ENCODE measurements around the gene ZNF107.
"Not testable (repeated sequence)": the region's sequence is repeated elsewhere in the genome, so short reads cannot be mapped to it uniquely, and the experiment has no call there.

Gene ZNF107

DNA sequence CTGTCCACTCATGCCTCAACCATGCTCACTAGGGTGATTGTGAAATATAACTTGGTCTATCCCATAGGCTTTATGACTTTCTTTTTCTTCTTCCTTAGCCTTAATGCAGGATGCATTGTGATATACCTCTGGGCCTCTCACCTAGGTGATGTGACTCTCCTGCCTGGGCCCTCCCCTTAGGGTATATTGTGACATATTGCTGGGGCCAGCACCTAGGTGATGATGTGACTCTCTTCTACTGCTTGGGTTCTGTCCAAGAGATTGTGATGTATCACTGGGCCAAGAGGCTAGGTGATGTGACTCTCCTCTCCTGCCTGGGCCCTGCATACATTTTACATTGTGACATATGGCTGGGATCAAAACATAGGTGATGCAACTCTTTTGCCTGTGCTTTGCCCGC lies 14.7 kb upstream of the ZNF107 start:
- no peak for DNase-seq

DNA sequence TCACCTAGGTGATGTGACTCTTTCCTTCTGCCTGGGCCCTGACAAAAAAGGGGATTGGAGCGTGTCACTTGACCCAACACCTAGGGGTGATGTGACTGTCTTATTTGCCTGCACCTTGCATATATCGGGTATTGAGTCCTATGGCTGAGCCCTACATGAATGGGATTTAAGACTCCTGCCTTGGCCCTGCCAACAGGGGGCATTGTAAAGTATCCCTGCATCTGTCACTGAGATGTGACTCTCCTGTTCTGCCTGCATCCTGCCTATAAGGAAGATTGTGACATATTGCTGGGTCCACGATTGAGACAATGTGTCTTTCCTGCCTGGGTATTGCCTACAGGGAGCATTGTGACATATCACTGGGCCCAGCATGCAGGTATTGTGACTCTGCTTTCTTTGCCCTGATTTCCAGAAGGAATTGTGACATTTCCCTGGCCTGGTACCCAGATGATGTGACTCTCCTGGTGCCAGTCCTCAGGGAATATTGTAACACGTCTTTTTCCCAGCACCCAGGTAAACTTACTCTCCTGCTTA lies 14.2 kb upstream of the ZNF107 start:
- DNase-seq: no peak

DNA sequence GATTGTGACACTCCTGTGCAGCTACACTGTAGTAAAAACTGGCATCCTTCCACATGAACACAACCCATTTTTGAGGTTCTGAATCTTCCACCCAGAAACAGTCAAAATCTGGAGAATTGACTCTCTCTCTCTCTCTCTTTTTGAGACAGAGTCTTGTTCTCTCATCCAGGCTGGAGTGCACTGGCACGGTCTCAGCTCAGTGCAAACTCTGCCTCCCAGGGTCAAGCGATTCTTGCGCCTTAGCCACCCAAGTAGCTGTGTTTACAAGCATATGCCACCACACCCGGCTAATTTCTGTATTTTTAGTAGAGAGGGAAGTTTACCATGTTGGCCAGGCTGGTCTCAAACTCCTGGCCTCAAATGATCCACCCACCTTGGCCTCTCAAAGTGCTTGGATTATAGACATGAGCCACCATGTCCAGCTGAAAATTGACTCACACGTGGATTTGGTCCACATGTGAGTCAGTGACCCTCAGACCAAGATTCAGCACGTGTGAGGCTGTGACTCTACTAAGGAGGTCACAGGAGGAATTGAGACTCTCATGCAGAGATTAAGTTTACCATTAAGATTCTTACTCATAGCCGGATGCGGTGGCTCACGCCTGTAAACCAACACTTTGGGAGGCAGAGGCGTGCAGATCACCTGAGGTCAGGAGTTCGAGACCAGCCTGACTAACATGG lies 12.1 kb upstream of the ZNF107 start:
- DNase-seq: no peak

DNA sequence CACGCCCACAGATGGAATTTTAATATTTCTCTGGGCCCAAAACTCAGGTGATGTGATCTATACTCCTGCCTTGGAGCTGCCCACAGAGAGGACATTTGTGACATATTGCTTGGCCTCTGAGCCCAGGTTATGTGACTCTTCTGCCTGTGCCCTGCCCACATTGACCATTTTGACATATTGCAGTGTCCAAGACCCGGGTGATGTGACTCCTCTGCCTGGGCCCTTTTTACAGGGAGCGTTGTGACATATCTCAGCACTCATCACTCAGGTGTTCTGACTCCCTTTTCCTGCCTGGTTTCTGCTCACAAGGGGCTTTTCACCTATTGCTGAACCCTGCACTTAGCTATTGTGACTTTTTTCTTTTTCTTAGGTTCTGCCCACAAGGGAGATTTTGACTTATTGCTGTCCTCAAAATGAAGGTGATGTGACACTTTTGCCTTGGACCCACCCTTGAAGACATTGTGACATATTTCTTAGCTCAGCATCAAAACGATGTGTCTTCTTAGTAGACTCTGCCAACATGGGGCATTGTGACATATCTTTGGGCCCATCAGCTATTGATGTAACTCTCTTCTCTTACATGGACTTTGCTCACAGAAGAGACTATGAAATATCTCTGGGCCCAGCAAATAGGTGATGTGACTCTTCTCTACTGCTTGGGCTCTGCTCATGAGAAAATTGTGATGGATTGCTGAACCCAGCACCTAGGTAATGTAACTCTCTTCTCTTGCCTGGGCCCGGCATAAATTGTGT lies 11.0 kb upstream of the ZNF107 start:
- DNase-seq: no peak

DNA sequence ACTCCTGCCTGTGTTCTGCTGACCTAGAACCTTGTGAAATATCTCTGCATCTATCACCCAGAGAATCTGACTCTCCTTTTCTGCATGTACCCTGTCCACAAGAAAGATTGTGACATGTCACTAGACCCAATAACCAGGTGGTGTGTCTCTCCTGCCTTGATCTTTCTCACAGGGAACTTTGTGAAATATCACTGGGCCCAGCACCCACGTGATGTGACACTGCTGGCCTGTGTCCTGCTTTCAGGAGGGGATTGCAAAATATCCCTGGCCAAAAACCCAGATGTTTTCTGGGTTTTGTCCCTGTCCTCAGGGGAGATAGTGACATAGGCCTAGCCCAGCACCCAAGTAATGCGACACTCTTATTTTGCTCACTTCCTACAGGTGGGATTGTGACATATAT lies 10.1 kb upstream of the ZNF107 start:
- DNase-seq: no peak

DNA sequence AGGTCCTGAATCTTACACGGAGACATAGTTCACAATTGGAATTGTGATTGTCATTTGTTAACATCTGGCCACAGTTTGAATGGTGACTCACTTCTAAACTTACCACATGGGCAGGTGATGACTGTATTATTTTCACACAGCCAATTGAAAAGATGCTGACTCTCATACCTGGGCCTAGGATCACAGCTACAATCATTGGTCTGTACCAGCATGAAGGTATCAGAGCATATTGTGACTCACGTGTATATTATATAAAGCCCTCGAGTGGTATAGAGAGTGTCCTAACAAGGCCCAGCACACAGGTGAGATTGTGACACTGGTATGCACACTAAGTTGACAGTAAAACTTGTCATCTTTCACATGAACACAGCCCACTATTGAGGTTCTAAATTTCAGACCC lies 9.4 kb upstream of the ZNF107 start:
- DNase-seq: no peak

DNA sequence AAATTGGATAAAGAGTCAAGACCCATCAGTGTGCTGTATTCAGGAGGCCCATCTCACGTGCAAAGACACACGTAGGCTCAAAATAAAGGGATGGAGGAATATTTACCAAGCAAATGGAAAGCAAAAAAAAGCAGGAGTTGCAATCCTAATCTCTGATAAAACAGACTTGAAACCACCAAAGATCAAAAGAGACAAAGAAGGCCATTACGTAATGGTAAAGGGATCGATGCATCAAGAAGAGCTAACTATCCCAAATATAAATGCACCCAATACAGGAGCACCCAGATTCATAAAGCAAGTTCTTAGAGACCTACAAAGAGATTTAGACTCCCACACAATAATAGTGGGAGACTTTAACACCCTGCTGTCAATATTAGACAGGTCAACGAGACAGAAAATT lies 3.8 kb upstream of the ZNF107 start:
- DNase-seq: not testable (repeated sequence)

DNA sequence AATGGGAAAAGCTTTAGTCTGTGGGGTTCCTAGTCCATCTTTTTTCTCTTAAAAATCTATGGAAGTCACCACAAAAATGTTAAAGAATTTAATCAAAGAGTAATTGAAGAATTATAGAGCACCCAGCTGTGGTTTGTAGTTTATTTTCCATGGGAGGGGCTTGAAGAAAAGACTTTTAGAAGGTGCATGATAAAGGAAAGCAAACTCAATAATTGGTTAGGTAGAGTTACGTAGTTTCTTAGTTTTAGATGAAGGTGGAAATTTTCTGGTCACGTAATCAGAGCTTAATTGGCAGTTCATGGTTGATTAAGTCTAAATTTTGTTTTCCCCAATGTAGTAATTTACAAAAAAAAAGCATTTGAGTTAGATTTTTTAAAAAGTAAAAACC lies 724 bp downstream of the ZNF107 start:
- no peak for DNase-seq

DNA sequence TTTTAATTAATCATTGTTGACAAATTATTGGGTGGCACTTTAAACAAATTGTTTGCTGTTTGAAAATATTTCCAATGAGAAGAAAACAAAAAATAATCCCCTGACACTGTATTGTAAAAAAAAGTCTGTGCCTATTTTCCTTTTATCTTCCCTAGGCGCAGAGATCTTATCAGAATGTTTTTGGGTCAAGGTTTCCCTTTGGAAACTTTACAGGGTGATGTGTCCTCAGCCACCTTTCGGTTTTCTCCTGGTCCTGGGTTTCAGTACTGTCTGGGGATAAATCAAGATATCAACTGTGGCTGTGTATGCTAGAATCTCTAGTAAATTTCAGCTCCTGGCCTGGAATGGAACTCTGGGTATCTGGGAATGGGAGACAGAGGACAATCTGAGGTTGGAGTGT lies 1.4 kb downstream of the ZNF107 start:
- no peak for DNase-seq

DNA sequence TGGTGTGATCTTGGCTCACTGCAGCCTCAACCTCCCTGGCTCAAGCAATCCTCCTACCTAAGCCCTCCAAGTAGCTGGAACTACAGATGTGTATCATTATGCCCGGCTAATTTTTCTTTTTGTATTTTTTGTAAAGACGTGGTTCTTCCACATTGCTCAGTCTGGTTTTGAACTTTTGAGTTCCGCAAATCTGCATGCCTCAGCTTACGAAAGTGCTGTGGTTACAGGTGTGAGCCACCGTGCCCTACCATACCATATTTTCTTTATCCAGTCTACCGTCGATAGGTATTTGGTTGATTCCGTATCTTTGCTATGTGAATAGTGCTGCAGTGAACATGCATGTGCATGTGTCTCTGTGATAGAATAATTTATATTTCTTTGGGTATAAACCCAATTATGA lies 6.5 kb downstream of the ZNF107 start:
- DNase-seq: no peak

DNA sequence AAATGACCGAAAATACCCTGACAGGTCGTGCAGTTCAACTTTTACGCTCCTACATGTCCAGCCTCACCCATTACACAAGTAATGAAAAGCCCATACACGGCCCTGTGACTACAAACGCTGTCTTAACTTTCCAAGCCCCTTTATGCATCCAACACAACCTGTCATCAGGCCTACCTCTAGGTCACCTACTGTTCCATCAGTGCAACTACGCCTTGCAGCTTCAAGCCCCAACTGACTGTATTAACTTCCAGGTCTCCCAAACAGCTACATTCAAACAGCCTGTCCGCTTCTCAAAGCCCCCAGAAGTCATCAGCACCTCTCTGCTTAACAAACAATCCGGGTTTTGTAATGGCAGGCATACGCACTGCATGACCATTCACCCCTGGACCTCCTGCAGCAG lies 19.2 kb downstream of the ZNF107 start:
- no peak for DNase-seq

DNA sequence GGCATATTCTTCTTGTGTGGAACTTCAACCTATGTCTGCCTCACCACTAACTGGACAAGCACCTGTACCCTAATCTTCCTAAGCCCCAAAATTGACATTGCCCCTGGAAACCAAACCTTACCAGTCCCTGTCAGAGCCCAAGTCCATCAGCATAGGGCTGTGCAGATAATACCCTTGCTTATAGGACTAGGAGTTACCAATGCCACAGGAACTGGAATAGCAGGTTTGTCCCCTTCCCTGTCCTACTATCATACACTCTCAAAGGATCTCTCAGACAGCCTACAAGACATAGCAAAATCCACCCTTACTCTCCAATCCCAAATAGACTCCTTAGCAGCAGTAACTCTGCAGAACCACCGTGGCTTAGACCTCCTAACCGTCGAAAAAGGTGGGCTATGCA lies 19.8 kb downstream of the ZNF107 start:
- no peak for DNase-seq

DNA sequence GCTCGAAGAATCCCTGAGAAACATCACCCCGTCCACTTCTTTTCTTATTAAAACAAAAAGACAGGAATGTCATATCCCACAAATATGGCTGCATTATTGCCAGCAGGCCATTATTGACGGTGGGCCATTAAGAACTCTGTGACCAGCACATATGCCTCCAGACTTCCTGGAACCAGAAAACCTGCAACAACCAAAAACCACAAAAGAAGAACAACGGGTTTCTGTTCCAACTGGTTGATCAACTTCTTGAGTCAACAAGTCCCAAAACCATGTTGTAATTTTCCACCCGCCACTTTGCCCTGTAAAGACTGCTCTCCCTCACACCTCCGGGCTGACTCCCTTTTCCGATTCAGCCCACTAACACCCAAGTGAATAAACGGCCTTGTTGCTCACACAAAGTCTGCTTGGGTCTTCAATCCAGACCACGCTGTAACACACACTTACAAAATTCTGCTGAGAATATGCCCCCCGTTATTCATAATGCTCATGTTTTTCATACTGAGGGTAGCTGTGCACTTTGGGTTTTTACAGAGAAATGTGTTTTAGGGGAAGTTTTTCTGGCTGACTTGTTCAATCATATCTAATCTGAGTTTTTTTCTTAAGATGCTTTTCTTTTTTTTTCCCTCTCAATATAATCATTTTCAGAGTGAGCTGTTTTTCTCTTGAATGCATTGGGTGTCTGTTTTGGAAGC lies 20.7 kb downstream of the ZNF107 start:
- DNase-seq: no peak

DNA sequence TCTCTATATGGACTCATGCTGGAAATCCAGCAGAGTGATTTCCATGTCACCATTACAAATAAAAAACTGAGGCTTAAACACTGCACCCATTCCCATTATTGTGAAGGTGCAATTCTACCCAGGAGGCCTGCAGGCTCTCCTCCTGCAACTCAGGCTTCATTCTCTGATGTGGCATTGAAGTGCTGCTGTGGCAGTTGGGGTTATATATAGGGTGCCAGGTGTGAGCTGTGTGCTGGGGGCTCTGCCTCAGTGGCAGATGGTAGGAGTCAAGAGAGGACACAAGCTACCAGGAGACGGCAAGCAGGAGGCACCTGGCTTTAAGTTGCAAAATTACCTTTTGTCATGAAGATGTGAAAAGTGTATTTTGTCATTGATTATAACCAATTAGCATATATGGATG lies 21.3 kb downstream of the ZNF107 start:
- no peak for DNase-seq

DNA sequence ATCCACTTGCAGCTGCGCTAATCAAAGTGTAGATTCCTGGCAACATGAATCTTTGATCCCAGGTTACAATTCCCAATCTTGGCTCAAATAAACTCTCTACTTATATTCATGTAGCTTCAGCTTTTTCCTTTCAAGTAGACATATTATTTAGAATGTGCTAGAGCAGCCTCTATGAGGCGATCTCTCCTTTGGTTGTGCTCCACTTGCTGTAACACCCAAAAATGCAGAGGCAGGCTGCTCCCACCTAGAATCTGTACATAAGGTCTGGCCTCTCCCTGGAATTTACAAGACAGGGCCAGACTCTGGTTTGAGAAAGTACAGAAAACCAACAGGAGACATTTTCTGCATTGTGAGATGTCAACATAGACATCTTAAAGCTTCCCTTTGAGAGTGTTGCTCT lies 23.1 kb downstream of the ZNF107 start:
- no peak for DNase-seq

DNA sequence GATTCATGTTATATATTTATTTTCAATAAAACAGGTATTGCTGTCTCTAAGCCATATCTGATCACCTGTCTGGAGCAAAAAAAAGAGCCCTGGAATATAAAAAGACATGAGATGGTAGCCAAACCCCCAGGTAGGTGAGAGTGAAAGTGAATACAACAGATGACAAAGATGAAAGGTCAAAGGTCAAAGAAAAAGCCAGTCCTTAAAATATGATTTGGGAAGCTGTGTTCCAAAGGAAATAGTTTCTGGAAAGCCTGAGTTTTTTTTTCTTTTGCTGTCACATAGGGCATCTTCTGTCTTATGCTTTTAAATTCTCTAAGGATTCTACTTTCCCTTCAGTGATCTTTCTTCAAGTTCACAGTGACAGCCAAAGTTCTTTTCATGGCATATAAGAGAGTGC lies 25.9 kb downstream of the ZNF107 start:
- no peak for DNase-seq

DNA sequence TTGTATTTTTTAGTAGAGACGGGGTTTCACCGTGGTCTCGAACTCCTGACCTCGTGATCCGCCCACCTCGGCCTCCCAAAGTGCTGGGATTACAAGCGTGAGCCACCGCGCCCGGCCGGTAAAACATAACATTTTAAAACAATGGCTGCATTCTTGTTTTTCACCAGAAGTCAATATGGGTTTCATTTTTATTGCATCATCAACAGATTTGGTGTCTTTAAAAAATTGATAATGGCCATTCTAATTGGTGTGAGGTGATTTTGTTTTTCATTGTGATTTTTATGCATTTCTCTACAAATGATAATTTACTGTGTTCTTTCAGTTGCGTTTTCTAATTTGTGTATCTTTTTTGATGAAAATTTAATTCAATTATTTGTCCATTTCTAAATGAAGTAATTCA lies 31.9 kb downstream of the ZNF107 start:
- not testable (repeated sequence) for DNase-seq

DNA sequence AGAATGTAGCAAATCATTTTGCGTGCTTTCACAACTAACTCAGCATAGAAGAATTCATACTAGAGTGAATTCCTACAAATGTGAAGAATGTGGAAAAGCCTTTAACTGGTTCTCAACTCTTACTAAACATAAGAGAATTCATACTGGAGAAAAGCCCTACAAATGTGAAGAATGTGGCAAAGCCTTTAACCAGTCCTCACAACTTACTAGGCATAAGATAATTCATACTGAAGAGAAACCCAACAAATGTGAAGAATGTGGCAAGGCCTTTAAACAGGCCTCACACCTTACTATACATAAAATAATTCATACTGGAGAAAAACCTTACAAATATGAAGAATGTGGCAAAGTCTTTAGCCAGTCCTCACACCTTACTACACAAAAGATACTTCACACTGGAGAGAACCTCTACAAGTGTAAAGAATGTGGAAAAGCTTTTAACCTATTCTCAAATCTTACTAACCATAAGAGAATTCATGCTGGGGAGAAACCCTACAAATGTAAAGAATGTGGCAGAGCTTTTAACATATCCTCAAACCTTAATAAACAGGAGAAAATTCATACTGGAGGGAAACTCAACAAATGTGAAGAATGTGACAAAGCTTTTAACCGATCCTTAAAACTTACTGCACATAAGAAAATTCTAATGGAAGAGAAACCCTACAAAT lies 40.8 kb downstream of the ZNF107 start:
- DNase-seq: no peak

DNA sequence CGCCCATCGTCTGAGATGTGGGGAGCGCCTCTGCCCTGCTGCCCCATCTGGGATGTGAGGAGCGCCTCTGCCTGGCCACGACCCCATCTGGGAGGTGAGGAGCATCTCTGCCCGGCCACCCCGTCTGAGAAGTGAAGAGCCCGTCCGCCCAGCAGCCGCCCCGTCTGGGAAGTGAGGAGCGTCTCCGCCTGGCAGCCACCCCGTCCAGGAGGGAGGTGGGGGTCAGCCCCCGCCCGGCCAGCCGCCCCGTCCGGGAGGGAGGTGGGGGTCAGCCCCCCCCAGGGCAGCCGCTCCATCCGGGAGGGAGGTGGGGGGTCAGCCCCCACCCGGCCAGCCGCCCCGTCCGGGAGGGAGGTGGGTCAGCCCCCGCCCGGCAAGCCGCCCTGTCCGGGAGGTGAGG lies 52.0 kb downstream of the ZNF107 start:
- not testable (repeated sequence) for DNase-seq

DNA sequence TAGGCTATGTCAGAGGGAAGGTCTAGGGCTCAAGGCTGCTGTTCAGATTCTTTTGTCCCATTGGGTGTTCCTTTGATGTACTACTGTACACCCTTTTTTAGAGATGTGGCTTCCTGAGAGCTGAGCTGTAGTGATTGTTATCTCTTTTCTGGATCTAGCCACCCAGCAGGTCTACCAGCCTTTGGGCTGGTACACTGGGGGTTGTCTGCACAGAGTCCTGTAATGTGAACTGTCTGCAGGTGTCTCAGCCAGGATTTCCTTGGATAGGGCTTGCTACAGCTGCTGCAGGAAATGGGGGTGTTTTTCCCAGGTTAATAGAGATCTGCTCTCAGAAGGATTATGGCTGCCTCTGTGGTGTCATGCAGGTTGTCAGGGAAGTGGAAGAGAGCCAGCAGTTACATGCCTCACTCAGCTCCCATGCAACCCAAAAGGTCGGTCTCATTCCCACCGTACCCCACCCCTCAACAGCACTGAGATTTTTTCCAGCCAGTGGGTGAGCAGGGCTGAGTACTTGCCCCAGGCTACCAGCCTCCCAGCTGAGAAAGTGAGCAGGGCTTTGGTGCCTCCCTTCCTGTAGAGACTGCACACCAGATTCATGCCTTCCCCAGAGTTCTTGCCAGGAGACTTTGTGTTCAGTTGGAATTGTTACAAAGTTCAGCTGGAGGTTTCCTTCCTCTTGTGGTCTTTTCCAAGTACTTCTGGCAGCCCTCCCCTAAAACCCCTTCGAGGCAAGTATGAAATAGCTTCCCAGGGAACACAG lies 63.3 kb downstream of the ZNF107 start:
- no peak for DNase-seq

DNA sequence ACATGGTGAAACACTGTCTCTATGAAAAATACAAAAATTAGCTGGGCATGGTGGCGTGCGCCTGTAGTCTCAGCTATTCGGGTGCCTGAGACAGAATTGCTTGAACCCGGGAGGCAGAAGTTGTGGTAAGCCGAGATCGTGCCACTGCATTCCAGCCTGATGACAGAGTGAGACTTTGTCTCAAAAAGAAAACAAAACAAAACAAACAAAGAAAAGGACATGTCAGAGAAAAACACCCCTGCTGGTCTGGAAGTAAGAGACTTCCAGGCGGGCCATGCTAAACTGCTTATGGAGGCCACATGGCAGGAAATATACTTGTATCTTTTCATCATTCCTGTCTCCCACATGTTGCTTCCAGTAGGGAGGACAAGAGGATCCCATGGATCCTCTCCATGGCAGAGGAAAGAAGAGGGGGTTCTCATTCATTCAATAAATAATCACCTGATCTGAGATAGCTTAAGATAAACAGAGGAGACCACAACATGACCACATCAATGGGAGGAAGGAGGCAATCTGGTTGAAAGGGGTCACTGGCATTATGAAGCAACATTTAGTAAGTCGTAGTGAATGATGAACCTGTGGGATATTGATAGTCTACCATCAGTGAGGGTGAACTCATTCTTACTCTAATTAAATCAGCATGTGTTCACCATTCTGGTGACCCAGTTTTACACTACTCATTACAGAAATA lies 67.8 kb downstream of the ZNF107 start:
- no peak for DNase-seq

DNA sequence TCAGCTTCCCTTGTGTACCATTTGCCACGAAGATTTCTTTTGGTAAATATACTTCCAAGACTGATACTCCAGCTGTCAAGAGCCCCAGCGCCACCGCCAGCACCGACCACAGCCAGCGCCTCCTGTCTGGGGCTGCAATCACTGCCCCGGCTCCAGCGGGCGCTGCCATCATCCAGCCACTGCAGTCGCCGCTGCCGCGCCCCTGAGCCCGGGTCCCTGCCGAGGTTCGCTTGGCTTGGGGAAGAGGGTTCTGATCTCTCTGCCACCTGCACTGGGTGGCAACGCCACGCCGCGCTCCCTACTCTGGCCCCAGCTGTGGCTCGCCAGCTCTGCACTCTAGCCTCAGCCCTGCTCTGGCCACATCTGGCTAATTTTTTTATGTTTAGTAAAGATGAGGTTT lies 70.6 kb downstream of the ZNF107 start:
- DNase-seq: no peak
